Natural killer cell (primary cell): ENCODE data around the gene HOXB5. TPM values are rescaled to one million over a fixed set of nuclear protein-coding genes. Genes with fewer than 3 reads are reported as not detected.

Source experiments
- ATAC-seq, 3 donors: fragments of 150-1000 bp in 2 of 3; fragments of 200-7000 bp in 1 of 3; cut with Tn5 transposase; 1 replicate in 1 of 3; 2 replicates in 2 of 3; pipeline ENCODE4 v1.10.0; 2021; ENCODE audit warnings: mild to moderate bottlenecking in 2 of 3, moderate library complexity in 2 of 3
- DNase-seq, 2 donors: peaks; one replicate each; pipeline versions ENCODE4 v3.0.0 to v3.0.0-alpha.2; 2013 to 2021; ENCODE audit warnings: mixed read lengths in 1 of 2
- H3K27ac ChIP-seq: one replicate; pipeline ENCODE4 v1.5.1; 2013; ENCODE audit warnings: mild to moderate bottlenecking, low read length
- H3K27me3 ChIP-seq: one replicate; pipeline ENCODE4 v1.6.1; 2013; ENCODE audit warnings: low read length; ENCODE audit not compliant: control insufficient read depth, insufficient read depth
- H3K36me3 ChIP-seq: one replicate; pipeline ENCODE4 v1.6.1; 2013; ENCODE audit warnings: low read length; ENCODE audit not compliant: control insufficient read depth, insufficient read depth
- H3K4me1 ChIP-seq: one replicate; pipeline ENCODE4 v1.6.1; 2013; ENCODE audit warnings: low read length; ENCODE audit not compliant: control insufficient read depth, insufficient read depth
- H3K4me3 ChIP-seq: one replicate; pipeline ENCODE4 v1.5.1; 2013; ENCODE audit warnings: low read length
- H3K9me3 ChIP-seq: one replicate; pipeline ENCODE4 v1.6.1; 2013; ENCODE audit warnings: low read length; ENCODE audit not compliant: control insufficient read depth, insufficient read depth
- H3K27ac Mint-ChIP-seq, 2 donors: one replicate each; pipeline ENCODE4 v1.8.0; 2022; ENCODE audit warnings: mild to moderate bottlenecking in 2 of 2, mixed read lengths in 2 of 2, moderate library complexity in 1 of 2
- H3K27me3 Mint-ChIP-seq, 2 donors: one replicate each; pipeline ENCODE4 v1.8.0; 2022; ENCODE audit warnings: low read depth in 2 of 2, mixed read lengths in 2 of 2
- H3K36me3 Mint-ChIP-seq: one replicate; pipeline ENCODE4 v1.8.0; 2022; ENCODE audit warnings: mixed read lengths
- H3K4me1 Mint-ChIP-seq, 2 donors: one replicate each; pipeline ENCODE4 v1.8.0; 2022; ENCODE audit warnings: mixed read lengths in 2 of 2
- H3K4me3 Mint-ChIP-seq: one replicate; pipeline ENCODE4 v1.8.0; 2022; ENCODE audit warnings: mild to moderate bottlenecking, moderate library complexity, mixed read lengths
- H3K9me3 Mint-ChIP-seq, 2 donors: one replicate each; pipeline ENCODE4 v1.8.0; 2022; ENCODE audit warnings: mixed read lengths in 2 of 2
- CTCF ChIP-seq: fragments of 200-600 bp; IDR thresholded peaks from one replicate; pipeline ENCODE4 v1.8.0; 2022; ENCODE audit warnings: antibody characterized with exemption
- WGBS: methylation state at CpG from one replicate; pipeline ENCODE4 v1.1.7; 2013; ENCODE audit warnings: missing lambda C conversion rate; ENCODE audit not compliant: insufficient coverage; 5-methylcytosine and 5-hydroxymethylcytosine counted together
- intact Hi-C: fragments of 100-400 bp; cut with micrococcal nuclease; formaldehyde crosslinking; loops from one replicate; pipeline ENCODE4 v1.14.2; 2022
- total RNA-seq, 4 donors: library from RNA; stranded (reverse); fragments of 120-200 nt in 1 of 4; gene quantifications; one replicate each; pipeline versions ENCODE4 v1.2.3 to v1.2.4, GENCODE V29; 2013 to 2022

Gene HOXB5
- total RNA-seq, 3 donors from 2014 or later (not counting 1 experiment from before 2014, with no cell fraction given), result not detected

- Histone ChIP-seq H3K27ac (no peak overlapping the region), H3K9me3 (no peaks in the 10 kb centered on the region), H3K27me3 (peaks cover 75% of the 10 kb centered on the region), H3K4me1 (peaks cover 41% of the 10 kb centered on the region), H3K4me3 (no peak overlapping the region), H3K36me3 (no peaks in the 10 kb centered on the region)
- Mint-ChIP-seq H3K4me3 (no peak overlapping the region), H3K27me3 (peaks cover 78 to 81% of the 10 kb centered on the region in 2 donors), H3K9me3 (no peaks in the 10 kb centered on the region), H3K4me1 (peaks cover 29 to 34% of the 10 kb centered on the region in 2 donors), H3K36me3 (no peaks in the 10 kb centered on the region), H3K27ac (no peak overlapping the region)
- no peak for ATAC-seq
- WGBS, result 91% methylated on average over 11 of the region's 11 CpGs
- no peak for DNase-seq
- intact Hi-C loops, result loop anchor here (5.0 kb wide), 1 partner anchor 541 kb away; no protein-coding TSS in a partner anchor
- no peak for TF ChIP-seq CTCF
These were observed 29.3 kb upstream of the HOXB5 start for GRCh38 chr17:48622857-48623256.

GRCh38 chr17:48621410-48622392 is 28.1 kb upstream of the HOXB5 start:
- no peak for TF ChIP-seq CTCF
- no peak for ATAC-seq
- H3K27me3 ChIP-seq, result peaks cover 75% of the 10 kb centered on the region
- H3K4me1 Mint-ChIP-seq, result peaks cover 24 to 39% of the 10 kb centered on the region in 2 donors
- no peak overlapping the region for H3K4me3 ChIP-seq
- 87% methylated on average over 41 of the region's 41 CpGs for WGBS
- H3K27ac ChIP-seq, result no peak overlapping the region
- no peak for DNase-seq
- intact Hi-C loops, result loop anchor here (5.0 kb wide), 1 partner anchor 539 kb away; no protein-coding TSS in a partner anchor
- no peak overlapping the region for H3K4me3 Mint-ChIP-seq
- no peaks in the 10 kb centered on the region for H3K36me3 ChIP-seq
- H3K9me3 Mint-ChIP-seq, result no peaks in the 10 kb centered on the region
- H3K27me3 Mint-ChIP-seq, result peaks cover 80 to 81% of the 10 kb centered on the region in 2 donors
- peaks cover 6% of the 10 kb centered on the region for H3K36me3 Mint-ChIP-seq
- H3K27ac Mint-ChIP-seq, result no peak overlapping the region
- H3K9me3 ChIP-seq, result no peaks in the 10 kb centered on the region
- peaks cover 37% of the 10 kb centered on the region for H3K4me1 ChIP-seq

GRCh38 chr17:48620461-48621139 is 27.0 kb upstream of the HOXB5 start:
- no peaks in the 10 kb centered on the region for H3K36me3 ChIP-seq
- H3K9me3 ChIP-seq, result no peaks in the 10 kb centered on the region
- H3K27ac ChIP-seq, result no peak overlapping the region
- peaks cover 81% of the 10 kb centered on the region for H3K27me3 ChIP-seq
- no peak for TF ChIP-seq CTCF
- 86% methylated on average over 6 of the region's 6 CpGs for WGBS
- H3K4me1 ChIP-seq, result peaks cover 28% of the 10 kb centered on the region
- H3K4me1 Mint-ChIP-seq, result peaks cover 13 to 28% of the 10 kb centered on the region in 2 donors
- H3K27ac Mint-ChIP-seq, result no peak overlapping the region
- intact Hi-C loops, result loop anchor here (5.0 kb wide), 1 partner anchor 538 kb away; no protein-coding TSS in a partner anchor
- H3K27me3 Mint-ChIP-seq, result peaks cover 80 to 81% of the 10 kb centered on the region in 2 donors
- DNase-seq, result no peak
- H3K36me3 Mint-ChIP-seq, result peaks cover 7% of the 10 kb centered on the region
- no peak overlapping the region for H3K4me3 ChIP-seq
- H3K4me3 Mint-ChIP-seq, result no peak overlapping the region
- ATAC-seq, result no peak
- H3K9me3 Mint-ChIP-seq, result no peaks in the 10 kb centered on the region
